SK-N-SH treated with all-trans-retinoic acid at 6 μM for 48 hours (cell line): Measurements from ENCODE around the gene FYN.
"Not testable (repeated sequence)": the region's sequence is repeated elsewhere in the genome, so short reads cannot be mapped to it uniquely, and the experiment has no call there.

Experiments
- ATAC-seq: fragments of 200-7000 bp; cut with Tn5 transposase; 3 replicates; pipeline ENCODE4 v1.9.1; 2020; ENCODE audit warnings: mild to moderate bottlenecking, moderate library complexity
- ARNTL ChIP-seq: fragments of 450-650 bp; formaldehyde crosslinking; IDR thresholded peaks from 2 replicates; pipeline ENCODE4 v1.5.0; 2020; ENCODE audit warnings: low read depth, mild to moderate bottlenecking, moderate library complexity, borderline replicate concordance
- BACH2 ChIP-seq: fragments of 250-450 bp; sonication (Bioruptor Pico); IDR thresholded peaks from 2 replicates; pipeline ENCODE4 v1.9.0; 2021; ENCODE audit warnings: mild to moderate bottlenecking, borderline replicate concordance
- ESRRG ChIP-seq: fragments of 250-450 bp; sonication (Bioruptor Pico); IDR thresholded peaks from 2 replicates; pipeline ENCODE4 v1.6.1; 2021; ENCODE audit warnings: mild to moderate bottlenecking
- GLIS3 ChIP-seq: fragments of 250-450 bp; sonication (Bioruptor Pico); IDR thresholded peaks from 2 replicates; pipeline ENCODE4 v1.5.0; 2020; ENCODE audit warnings: mild to moderate bottlenecking, moderate library complexity
- ISL1 ChIP-seq: fragments of 250-450 bp; sonication (Bioruptor Pico); IDR thresholded peaks from 2 replicates; pipeline ENCODE4 v2.1.2; 2022; ENCODE audit warnings: mild to moderate bottlenecking, moderate library complexity
- OSR1 ChIP-seq: fragments of 250-450 bp; sonication (Bioruptor Pico); IDR thresholded peaks from 2 replicates; pipeline ENCODE4 v1.8.0; 2022; ENCODE audit warnings: moderate library complexity, mild to moderate bottlenecking, inconsistent platforms
- PPARA ChIP-seq: fragments of 250-450 bp; sonication (Bioruptor Pico); IDR thresholded peaks from 2 replicates; pipeline ENCODE4 v1.5.0; 2020; ENCODE audit warnings: mild to moderate bottlenecking, borderline replicate concordance
- RARB ChIP-seq: fragments of 250-450 bp; sonication (Bioruptor Pico); IDR thresholded peaks from 2 replicates; pipeline ENCODE4 v1.8.0; 2021; ENCODE audit warnings: mild to moderate bottlenecking, moderate library complexity
- SNAI2 ChIP-seq: fragments of 250-450 bp; sonication (Bioruptor Pico); IDR thresholded peaks from 2 replicates; pipeline ENCODE4 v1.5.0; 2020; ENCODE audit warnings: mild to moderate bottlenecking, moderate library complexity
- TCF4 ChIP-seq: fragments of 250-450 bp; sonication (Bioruptor Pico); IDR thresholded peaks from 2 replicates; pipeline ENCODE4 v1.8.0; 2021; ENCODE audit warnings: mild to moderate bottlenecking, moderate library complexity, borderline replicate concordance
- TOX ChIP-seq: fragments of 250-450 bp; sonication (Bioruptor Pico); IDR thresholded peaks from 2 replicates; pipeline ENCODE4 v1.8.0; 2021; ENCODE audit warnings: mild to moderate bottlenecking, moderate library complexity, borderline replicate concordance
- TSHZ2 ChIP-seq: fragments of 250-450 bp; sonication (Bioruptor Pico); IDR thresholded peaks from 2 replicates; pipeline ENCODE4 v1.5.0; 2020; ENCODE audit warnings: mild to moderate bottlenecking, moderate library complexity
- ZC3H10 ChIP-seq: fragments of 250-450 bp; sonication (Bioruptor Pico); IDR thresholded peaks from 2 replicates; pipeline ENCODE4 v1.5.1; 2021; ENCODE audit warnings: mild to moderate bottlenecking, moderate library complexity
- ZFP3 ChIP-seq: fragments of 250-450 bp; sonication (Bioruptor Pico); IDR thresholded peaks from 2 replicates; pipeline ENCODE4 v1.5.0; 2020; ENCODE audit warnings: mild to moderate bottlenecking, moderate library complexity
- ZFP30 ChIP-seq: fragments of 450-650 bp; formaldehyde crosslinking; IDR thresholded peaks from 2 replicates; pipeline ENCODE4 v1.5.0; 2022; ENCODE audit warnings: mild to moderate bottlenecking, moderate library complexity
- ZNF565 ChIP-seq: fragments of 450-650 bp; formaldehyde crosslinking; conservative IDR thresholded peaks from 2 replicates; pipeline ENCODE4 v1.5.0; 2020; ENCODE audit warnings: low read depth, mild to moderate bottlenecking, moderate library complexity
- ZNF70 ChIP-seq: fragments of 450-650 bp; formaldehyde crosslinking; IDR thresholded peaks from 2 replicates; pipeline ENCODE4 v1.5.0; 2020; ENCODE audit warnings: mild to moderate bottlenecking, moderate library complexity
- ZNF8 ChIP-seq: fragments of 450-650 bp; formaldehyde crosslinking; IDR thresholded peaks from 2 replicates; pipeline ENCODE4 v1.5.0; 2020; ENCODE audit warnings: mild to moderate bottlenecking, moderate library complexity
- TF ChIP-seq, protein P1 (sequence below): fragments of 250-450 bp; sonication (Bioruptor Pico); IDR thresholded peaks from 2 replicates; pipeline ENCODE4 v1.5.1; 2021; ENCODE audit warnings: mild to moderate bottlenecking, moderate library complexity
- TF ChIP-seq, protein P2 (sequence below): fragments of 250-450 bp; sonication (Bioruptor Pico); IDR thresholded peaks from 2 replicates; pipeline ENCODE4 v1.5.1; 2020; ENCODE audit warnings: low read depth, mild to moderate bottlenecking, moderate library complexity
- TF ChIP-seq, protein P3 (sequence below): fragments of 250-450 bp; sonication (Bioruptor Pico); IDR thresholded peaks from 2 replicates; pipeline ENCODE4 v1.8.0; 2020; ENCODE audit warnings: mild to moderate bottlenecking, moderate library complexity, borderline replicate concordance

FYN gene

DNA sequence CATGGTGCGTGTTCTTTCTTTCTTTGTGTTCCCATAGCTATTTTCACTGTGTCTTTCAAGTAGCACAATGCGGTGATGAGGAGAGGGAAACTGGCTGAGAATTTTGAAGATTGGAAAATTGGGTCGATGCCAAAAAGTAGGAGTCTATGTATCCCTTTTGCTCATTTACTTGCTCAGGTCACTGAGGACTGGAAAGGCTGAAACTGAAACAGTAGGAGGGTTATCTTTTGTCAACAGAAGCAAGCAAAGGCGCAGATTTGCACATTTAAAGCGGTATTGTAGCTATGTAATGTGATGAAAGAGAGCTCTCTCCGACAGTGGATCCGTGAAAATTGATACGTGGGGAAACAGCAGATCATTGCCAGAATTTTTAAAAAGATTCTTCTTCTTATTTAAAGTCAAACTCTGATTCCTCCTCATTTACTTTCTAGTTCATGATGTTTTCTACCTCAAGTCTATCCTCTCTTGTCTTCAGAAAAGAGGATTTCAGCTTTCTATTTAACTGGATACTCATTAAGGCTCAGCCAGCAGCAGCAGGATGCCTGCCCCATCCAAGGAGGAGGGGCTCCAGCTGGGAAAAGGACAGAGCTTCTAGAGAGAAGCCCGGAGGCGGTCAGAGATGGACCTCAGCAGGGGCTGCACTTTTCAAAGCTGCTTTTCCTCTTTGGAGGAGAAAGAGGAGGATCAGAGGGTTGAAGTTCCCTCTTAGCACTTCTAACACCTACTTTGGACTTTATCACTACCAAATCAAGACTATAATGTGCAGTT is 15.9 kb upstream of the FYN start:
- TF ChIP-seq ZNF8 (CRISPR knock-in tag), result peak; percentile 46; the same call in 1 of the 2 replicates
- TF ChIP-seq, protein P1, sequence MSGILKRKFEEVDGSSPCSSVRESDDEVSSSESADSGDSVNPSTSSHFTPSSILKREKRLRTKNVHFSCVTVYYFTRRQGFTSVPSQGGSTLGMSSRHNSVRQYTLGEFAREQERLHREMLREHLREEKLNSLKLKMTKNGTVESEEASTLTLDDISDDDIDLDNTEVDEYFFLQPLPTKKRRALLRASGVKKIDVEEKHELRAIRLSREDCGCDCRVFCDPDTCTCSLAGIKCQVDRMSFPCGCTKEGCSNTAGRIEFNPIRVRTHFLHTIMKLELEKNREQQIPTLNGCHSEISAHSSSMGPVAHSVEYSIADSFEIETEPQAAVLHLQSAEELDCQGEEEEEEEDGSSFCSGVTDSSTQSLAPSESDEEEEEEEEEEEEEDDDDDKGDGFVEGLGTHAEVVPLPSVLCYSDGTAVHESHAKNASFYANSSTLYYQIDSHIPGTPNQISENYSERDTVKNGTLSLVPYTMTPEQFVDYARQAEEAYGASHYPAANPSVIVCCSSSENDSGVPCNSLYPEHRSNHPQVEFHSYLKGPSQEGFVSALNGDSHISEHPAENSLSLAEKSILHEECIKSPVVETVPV (CRISPR knock-in tag), result no peak
- TF ChIP-seq, all 23 proteins: peak for 1

DNA sequence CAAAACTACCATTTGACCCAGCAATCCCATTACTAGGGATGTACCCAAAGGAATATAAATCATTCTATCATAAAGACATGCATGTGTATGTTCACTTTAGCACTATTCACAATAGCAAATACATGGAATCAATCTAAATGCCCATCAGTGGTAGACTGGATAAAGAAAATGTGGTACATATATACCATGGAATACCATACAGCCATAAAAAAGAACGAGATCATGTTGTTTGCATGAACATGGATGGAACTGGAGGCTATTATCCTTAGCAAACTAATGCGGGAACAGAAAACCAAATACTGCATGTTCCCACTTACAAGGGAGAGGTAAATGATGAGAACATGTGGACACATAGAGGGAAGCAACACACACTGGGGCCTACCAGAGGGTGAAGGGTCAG is 13.5 kb upstream of the FYN start:
- peak; percentile 53; the same call in 1 of the 2 replicates for TF ChIP-seq ZNF8 (CRISPR knock-in tag)
- ATAC-seq, result not testable (repeated sequence)

More for the DNA sequence above, 15.9 kb upstream of the FYN start:
- ATAC-seq, result peak; percentile 72

DNA sequence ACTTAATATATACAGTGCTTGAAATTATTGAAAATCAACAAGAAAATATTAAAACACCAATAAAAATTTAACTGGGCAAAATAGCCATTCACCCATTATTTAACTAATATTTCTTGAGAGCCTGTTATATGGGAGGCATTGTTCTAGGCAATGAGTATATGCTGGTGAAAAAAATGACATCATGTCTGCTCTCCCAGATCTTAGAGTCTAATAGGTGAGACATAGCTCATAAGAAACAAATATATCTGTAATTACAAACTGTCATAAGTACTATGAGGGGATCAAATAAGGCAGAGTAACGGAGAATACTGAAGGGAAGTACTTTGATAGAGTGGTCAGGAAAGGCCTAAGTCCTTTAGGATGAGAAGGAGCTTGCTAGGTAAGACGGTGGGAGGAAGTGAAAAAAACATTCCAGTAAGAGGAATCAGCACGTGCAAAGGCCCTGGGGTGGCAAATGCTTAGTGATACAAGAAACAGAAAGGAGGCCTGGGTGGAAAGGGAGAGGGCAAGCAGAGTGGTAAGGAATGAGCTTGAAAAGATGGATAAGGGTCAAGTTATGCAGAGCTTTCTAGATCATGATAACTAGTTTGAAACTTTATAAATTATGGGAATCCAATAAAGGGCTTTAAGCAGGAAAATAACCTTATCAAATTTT is 12.2 kb upstream of the FYN start:
- ATAC-seq, result no peak
- TF ChIP-seq SNAI2 (CRISPR knock-in tag), result no peak
- TF ChIP-seq OSR1 (CRISPR knock-in tag), result no peak
- no peak for TF ChIP-seq TCF4 (CRISPR knock-in tag)
- TF ChIP-seq BACH2 (CRISPR knock-in tag), result no peak
- TF ChIP-seq, protein P2, sequence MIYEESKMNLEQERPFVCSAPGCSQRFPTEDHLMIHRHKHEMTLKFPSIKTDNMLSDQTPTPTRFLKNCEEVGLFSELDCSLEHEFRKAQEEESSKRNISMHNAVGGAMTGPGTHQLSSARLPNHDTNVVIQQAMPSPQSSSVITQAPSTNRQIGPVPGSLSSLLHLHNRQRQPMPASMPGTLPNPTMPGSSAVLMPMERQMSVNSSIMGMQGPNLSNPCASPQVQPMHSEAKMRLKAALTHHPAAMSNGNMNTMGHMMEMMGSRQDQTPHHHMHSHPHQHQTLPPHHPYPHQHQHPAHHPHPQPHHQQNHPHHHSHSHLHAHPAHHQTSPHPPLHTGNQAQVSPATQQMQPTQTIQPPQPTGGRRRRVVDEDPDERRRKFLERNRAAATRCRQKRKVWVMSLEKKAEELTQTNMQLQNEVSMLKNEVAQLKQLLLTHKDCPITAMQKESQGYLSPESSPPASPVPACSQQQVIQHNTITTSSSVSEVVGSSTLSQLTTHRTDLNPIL (CRISPR knock-in tag), result no peak
- TF ChIP-seq ZNF70, result no peak
- no peak for TF ChIP-seq ESRRG (CRISPR knock-in tag)
- no peak for TF ChIP-seq TSHZ2 (CRISPR knock-in tag)
- TF ChIP-seq, protein P3, sequence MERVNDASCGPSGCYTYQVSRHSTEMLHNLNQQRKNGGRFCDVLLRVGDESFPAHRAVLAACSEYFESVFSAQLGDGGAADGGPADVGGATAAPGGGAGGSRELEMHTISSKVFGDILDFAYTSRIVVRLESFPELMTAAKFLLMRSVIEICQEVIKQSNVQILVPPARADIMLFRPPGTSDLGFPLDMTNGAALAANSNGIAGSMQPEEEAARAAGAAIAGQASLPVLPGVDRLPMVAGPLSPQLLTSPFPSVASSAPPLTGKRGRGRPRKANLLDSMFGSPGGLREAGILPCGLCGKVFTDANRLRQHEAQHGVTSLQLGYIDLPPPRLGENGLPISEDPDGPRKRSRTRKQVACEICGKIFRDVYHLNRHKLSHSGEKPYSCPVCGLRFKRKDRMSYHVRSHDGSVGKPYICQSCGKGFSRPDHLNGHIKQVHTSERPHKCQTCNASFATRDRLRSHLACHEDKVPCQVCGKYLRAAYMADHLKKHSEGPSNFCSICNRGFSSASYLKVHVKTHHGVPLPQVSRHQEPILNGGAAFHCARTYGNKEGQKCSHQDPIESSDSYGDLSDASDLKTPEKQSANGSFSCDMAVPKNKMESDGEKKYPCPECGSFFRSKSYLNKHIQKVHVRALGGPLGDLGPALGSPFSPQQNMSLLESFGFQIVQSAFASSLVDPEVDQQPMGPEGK (CRISPR knock-in tag), result no peak
- TF ChIP-seq RARB (CRISPR knock-in tag), result no peak
- no peak for TF ChIP-seq ZC3H10 (CRISPR knock-in tag)
- TF ChIP-seq PPARA, result no peak
- no peak for TF ChIP-seq ZNF565 (CRISPR knock-in tag)
- no peak for TF ChIP-seq GLIS3 (CRISPR knock-in tag)
- TF ChIP-seq ISL1 (CRISPR knock-in tag), result no peak
- TF ChIP-seq, all 23 proteins: peak for 0

DNA sequence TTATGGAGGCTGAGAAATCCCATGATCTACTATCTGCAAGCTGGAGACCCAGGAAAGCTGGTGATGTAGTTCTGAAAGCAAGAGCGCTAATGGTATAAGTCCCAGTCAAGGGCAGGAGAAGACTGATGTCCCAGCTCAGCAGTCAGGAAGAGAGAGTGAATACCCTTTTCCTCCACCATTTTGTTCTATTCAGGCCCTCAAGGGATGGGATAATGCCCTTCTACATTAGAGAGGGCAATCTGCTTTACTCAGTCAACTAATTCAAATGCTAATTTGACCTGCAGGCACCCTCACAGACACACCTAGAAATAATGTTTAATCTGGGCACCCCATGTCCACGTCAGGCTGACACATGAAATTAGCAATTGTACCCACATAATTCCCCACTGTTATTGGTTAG is 10.8 kb upstream of the FYN start:
- no peak for ATAC-seq
- TF ChIP-seq ZC3H10 (CRISPR knock-in tag) (no peak), PPARA (no peak), TOX (CRISPR knock-in tag) (no peak), ZFP30 (CRISPR knock-in tag) (no peak), ZFP3 (CRISPR knock-in tag) (no peak), OSR1 (CRISPR knock-in tag) (no peak), ZNF565 (CRISPR knock-in tag) (no peak), ZNF8 (CRISPR knock-in tag) (no peak), GLIS3 (CRISPR knock-in tag) (no peak), ARNTL (CRISPR knock-in tag) (no peak), BACH2 (CRISPR knock-in tag) (no peak)
- TF ChIP-seq, protein P3 (CRISPR knock-in tag), result no peak
- TF ChIP-seq, protein P2 (CRISPR knock-in tag), result no peak
- TF ChIP-seq, protein P1 (CRISPR knock-in tag), result no peak
